GM10266 (cell line): Measurements from ENCODE around the gene ERLIN1.

ENCODE experiments used
- DNase-seq: peaks from one replicate; pipeline ENCODE4 v3.0.0; 2012; ENCODE audit errors: extremely low spot score
- TF ChIP-seq, protein P1 (sequence below): IDR thresholded peaks from 2 replicates; pipeline ENCODE4 v1.5.1; 2012; ENCODE audit warnings: mild to moderate bottlenecking, low read depth; ENCODE audit not compliant: control insufficient read depth, insufficient read depth; ENCODE audit errors: missing control alignments

ERLIN1 gene

DNA sequence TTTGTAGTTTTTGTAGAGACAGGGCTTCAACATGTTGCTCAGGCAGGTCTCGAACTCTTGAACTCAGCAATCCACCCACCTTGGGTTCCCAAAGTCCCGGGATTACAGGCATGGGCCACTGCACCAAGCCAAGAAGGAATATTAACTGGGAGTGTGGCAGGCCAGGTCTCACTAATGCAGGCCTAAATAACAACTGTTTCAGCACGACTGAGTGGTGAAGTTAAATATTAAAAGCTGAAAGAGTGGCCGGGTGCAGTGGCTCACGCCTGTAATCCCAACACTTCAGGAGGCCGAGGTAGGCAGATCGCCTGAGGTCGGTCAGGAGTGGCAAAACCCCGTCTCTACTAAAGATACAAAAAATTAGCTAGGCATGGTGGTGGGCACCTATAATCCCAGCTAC is 22.4 kb upstream of the ERLIN1 start:
- no peak for DNase-seq
- TF ChIP-seq, protein P1, sequence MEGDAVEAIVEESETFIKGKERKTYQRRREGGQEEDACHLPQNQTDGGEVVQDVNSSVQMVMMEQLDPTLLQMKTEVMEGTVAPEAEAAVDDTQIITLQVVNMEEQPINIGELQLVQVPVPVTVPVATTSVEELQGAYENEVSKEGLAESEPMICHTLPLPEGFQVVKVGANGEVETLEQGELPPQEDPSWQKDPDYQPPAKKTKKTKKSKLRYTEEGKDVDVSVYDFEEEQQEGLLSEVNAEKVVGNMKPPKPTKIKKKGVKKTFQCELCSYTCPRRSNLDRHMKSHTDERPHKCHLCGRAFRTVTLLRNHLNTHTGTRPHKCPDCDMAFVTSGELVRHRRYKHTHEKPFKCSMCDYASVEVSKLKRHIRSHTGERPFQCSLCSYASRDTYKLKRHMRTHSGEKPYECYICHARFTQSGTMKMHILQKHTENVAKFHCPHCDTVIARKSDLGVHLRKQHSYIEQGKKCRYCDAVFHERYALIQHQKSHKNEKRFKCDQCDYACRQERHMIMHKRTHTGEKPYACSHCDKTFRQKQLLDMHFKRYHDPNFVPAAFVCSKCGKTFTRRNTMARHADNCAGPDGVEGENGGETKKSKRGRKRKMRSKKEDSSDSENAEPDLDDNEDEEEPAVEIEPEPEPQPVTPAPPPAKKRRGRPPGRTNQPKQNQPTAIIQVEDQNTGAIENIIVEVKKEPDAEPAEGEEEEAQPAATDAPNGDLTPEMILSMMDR = no peak

- TF ChIP-seq, protein P1 = no peak
- DNase-seq = no peak
Measured at GRCh38 chr10:100204370-100204769, 18.5 kb upstream of the ERLIN1 start.

DNA sequence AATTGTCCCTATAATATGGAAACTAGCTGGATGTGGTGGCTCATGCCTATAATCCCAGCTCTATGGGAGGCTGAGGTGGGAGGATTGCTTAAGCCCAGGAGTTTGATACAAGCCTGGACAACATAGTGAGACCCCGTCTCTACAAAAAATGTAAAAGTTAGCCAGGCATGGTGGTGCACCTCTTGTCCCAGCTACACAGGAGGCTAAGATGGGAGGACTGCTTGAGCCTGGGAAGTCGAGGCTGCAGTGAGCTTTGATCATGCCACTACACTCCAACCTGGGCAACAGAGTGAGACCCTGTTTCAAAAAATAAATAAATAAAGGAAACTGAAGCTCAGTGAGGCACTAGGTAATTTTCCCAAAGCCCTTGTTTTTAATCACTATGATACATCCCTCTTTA is 15.7 kb upstream of the ERLIN1 start:
- no peak for DNase-seq
- TF ChIP-seq, protein P1 = no peak

- no peak for DNase-seq
- TF ChIP-seq, protein P1 = no peak
Measured at GRCh38 chr10:100194711-100195110, 8.9 kb upstream of the ERLIN1 start.

DNA sequence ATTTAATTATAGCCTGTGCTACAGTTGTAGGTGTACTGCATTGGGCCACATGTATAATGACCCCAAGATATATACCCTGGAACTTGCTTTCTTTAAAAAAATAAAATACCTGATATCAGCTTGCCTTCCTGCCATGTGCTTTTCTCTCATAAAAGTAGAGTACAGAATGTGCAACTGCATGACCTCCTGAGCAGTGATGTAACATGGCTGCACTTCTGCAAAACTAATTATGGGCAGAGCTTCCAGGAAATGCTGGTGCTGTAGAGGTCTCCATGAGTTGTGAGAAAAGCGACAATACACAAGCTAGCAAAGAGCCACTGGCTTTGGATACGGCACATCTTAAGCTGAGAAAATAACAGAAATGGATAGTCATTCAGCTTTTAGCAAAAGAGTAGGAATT is 6.5 kb upstream of the ERLIN1 start:
- TF ChIP-seq, protein P1 = no peak

DNA sequence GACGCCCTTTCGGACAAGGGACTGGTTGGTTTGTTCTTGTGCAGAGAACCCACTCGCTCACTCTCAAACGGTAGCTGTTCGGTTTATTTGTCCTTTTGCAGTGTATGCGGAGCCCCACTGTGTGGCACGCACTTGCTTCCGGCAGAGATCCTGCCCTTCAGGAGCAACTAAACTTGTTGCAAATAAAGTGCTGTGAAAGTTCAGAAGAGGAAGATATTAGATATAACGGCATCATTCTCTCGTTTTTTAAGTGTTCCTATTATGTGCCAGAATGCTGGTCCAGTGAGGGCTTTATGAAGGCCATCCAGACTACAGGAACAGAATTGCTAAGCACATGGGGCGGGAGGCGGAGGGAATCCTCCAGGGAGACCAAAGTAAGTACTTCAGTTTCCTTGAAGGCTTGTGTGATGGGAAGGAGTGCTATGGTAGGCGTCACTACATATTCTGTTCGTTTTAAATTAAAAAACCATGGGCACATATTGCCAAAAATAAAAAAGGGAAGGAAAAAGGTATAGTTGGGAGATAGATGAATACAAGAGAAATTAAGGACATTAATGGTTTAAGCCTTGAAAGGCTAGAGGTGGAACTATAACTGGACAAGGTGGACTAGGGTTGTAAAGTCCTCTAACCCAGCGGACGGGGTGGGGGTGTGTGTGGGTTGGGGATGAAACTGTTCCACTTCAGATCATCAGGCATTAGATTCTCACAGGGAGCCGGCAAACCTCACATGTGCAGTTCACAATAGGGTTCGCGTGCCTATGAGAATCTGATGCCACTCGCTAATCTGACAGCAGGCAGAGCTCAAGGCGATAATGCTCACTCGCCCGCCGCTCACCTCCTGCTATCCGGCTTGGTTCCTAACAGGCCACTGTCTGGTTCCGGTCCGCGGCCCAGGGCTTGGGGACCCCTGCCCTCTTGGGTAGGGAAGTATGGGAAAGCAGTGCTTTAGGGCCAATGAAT is 704 bp upstream of the ERLIN1 start:
- TF ChIP-seq, protein P1 = no peak
- DNase-seq = peak; percentile 33

More for the DNA sequence above, 6.5 kb upstream of the ERLIN1 start:
- no peak for DNase-seq

GRCh38 chr10:100184840-100185239 is 989 bp downstream of the ERLIN1 start:
- peak; percentile 48 for DNase-seq
- TF ChIP-seq, protein P1 = no peak
